Vagina (tissue), 2 donors: ENCODE measurements around the gene TBL1Y. TPM values are rescaled to one million over a fixed set of nuclear protein-coding genes. Genes with fewer than 3 reads are reported as not detected.

Experiments
- DNase-seq, 2 donors: peaks; one replicate each; pipeline ENCODE4 v3.0.0-alpha.2; 2017; ENCODE audit errors: extremely low spot score in 2 of 2
- H3K27ac ChIP-seq: fragments of 200-600 bp; sonication (generic); one replicate; pipeline ENCODE4 v1.5.1; 2019
- H3K27me3 ChIP-seq: fragments of 200-600 bp; sonication (generic); one replicate; pipeline ENCODE4 v1.5.1; 2019
- H3K36me3 ChIP-seq, 2 donors: fragments of 200-600 bp; sonication (generic); one replicate each; pipeline ENCODE4 v1.5.1; 2017 to 2019
- H3K4me1 ChIP-seq: fragments of 200-600 bp; sonication (generic); one replicate; pipeline ENCODE4 v1.5.1; 2019
- H3K4me3 ChIP-seq, 2 donors: fragments of 200-600 bp; sonication (generic); 1 replicate in 1 of 2; 2 replicates in 1 of 2; pipeline ENCODE4 v1.5.1; 2016 to 2019
- H3K9me3 ChIP-seq: fragments of 200-600 bp; sonication (generic); one replicate; pipeline ENCODE4 v1.5.1; 2019
- POLR2A ChIP-seq, 2 donors: fragments of 450-650 bp; IDR thresholded peaks; one replicate each; pipeline ENCODE4 v1.6.1; 2017; ENCODE audit warnings: antibody characterized with exemption in 2 of 2, mild to moderate bottlenecking in 2 of 2, moderate library complexity in 2 of 2
- POLR2AphosphoS5 ChIP-seq, 2 donors: sonication (generic); formaldehyde crosslinking; IDR thresholded peaks; one replicate each; pipeline ENCODE4 v1.9.0; 2017; ENCODE audit warnings: antibody characterized with exemption in 2 of 2, mild to moderate bottlenecking in 2 of 2, low read depth in 1 of 2; ENCODE audit not compliant: insufficient read depth in 1 of 2
- intact Hi-C: fragments of 100-400 bp; cut with DNase I; formaldehyde crosslinking; loops from one replicate; pipeline ENCODE4 v1.15.1; 2023
- total RNA-seq: library from RNA; depleted of rRNA; stranded (reverse); fragments of >200 nt; gene quantifications from one replicate; pipeline ENCODE4 v1.2.3, GENCODE V29; 2016
- TF ChIP-seq, protein P1 (sequence below), 3 experiments: fragments of 450-650 bp in 2 of 3; fragments of 200-600 bp in 1 of 3; sonication (generic) in 1 of 3; IDR thresholded peaks; one replicate each; pipeline ENCODE4 v1.5.1; 2017 to 2019; ENCODE audit warnings: antibody characterized with exemption in 3 of 3, mild to moderate bottlenecking in 2 of 3, moderate library complexity in 2 of 3

Gene TBL1Y
- total RNA-seq, 1 donor from 2014 or later: not detected

- Histone ChIP-seq H3K4me1 (no peaks in the 10 kb centered on the region), H3K36me3 (no peaks in the 10 kb centered on the region), H3K27me3 (no peaks in the 10 kb centered on the region), H3K9me3 (no peaks in the 10 kb centered on the region), H3K4me3 (no peak overlapping the region), H3K27ac (no peak overlapping the region)
- TF ChIP-seq, protein P1, sequence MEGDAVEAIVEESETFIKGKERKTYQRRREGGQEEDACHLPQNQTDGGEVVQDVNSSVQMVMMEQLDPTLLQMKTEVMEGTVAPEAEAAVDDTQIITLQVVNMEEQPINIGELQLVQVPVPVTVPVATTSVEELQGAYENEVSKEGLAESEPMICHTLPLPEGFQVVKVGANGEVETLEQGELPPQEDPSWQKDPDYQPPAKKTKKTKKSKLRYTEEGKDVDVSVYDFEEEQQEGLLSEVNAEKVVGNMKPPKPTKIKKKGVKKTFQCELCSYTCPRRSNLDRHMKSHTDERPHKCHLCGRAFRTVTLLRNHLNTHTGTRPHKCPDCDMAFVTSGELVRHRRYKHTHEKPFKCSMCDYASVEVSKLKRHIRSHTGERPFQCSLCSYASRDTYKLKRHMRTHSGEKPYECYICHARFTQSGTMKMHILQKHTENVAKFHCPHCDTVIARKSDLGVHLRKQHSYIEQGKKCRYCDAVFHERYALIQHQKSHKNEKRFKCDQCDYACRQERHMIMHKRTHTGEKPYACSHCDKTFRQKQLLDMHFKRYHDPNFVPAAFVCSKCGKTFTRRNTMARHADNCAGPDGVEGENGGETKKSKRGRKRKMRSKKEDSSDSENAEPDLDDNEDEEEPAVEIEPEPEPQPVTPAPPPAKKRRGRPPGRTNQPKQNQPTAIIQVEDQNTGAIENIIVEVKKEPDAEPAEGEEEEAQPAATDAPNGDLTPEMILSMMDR (IDR thresholded peaks at IDR 0.05): no peak
- TF ChIP-seq POLR2AphosphoS5 (IDR thresholded peaks at IDR 0.05; ENCODE audit: insufficient read depth in 1 of 2, low read depth in 1 of 2) (no peak), POLR2A (IDR thresholded peaks at IDR 0.05) (no peak)
- no peak for DNase-seq
- intact Hi-C loops: no loop called here
Observed at GRCh38 chrY:7097021-7097420, 186.5 kb downstream of the TBL1Y start.

- TF ChIP-seq, protein P1 (IDR thresholded peaks at IDR 0.05): no peak
- TF ChIP-seq POLR2A (IDR thresholded peaks at IDR 0.05) (no peak), POLR2AphosphoS5 (IDR thresholded peaks at IDR 0.05; ENCODE audit: insufficient read depth in 1 of 2, low read depth in 1 of 2) (no peak)
- intact Hi-C loops: no loop called here
- Histone ChIP-seq H3K36me3 (no peaks in the 10 kb centered on the region), H3K27me3 (no peaks in the 10 kb centered on the region), H3K4me3 (no peak overlapping the region), H3K4me1 (no peaks in the 10 kb centered on the region), H3K9me3 (no peaks in the 10 kb centered on the region), H3K27ac (no peak overlapping the region)
- DNase-seq: no peak
Observed at GRCh38 chrY:7099742-7100141, 189.2 kb downstream of the TBL1Y start.

GRCh38 chrY:7102680-7103079 lies 192.2 kb downstream of the TBL1Y start:
- DNase-seq: no peak
- intact Hi-C loops: no loop called here
- Histone ChIP-seq H3K36me3 (no peaks in the 10 kb centered on the region), H3K27me3 (no peaks in the 10 kb centered on the region), H3K9me3 (no peaks in the 10 kb centered on the region), H3K4me1 (no peaks in the 10 kb centered on the region), H3K4me3 (no peak overlapping the region), H3K27ac (no peak overlapping the region)
- TF ChIP-seq, protein P1 (IDR thresholded peaks at IDR 0.05): no peak
- TF ChIP-seq POLR2A (IDR thresholded peaks at IDR 0.05) (no peak), POLR2AphosphoS5 (IDR thresholded peaks at IDR 0.05; ENCODE audit: insufficient read depth in 1 of 2, low read depth in 1 of 2) (no peak)

DNA sequence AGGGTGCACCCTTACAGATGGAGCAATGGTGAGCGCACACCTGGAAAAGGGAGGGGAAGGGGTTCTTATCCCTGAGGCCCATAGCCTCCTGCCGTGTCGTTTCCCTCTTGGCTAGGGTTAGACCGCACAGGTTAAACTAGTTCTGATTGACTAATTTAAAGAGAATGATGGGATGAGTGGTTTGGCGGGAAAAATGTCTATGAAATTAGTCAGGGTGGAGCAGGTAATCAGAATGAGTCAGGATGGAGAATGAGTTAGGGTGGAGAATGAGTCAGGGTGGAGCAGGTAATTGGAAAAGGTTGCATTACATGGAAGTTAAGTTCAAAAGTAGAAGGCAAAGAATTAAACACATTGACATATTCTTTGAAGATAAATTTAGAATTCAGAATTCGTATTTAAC lies 196.7 kb downstream of the TBL1Y start:
- TF ChIP-seq, protein P1 (IDR thresholded peaks at IDR 0.05): no peak
- TF ChIP-seq POLR2AphosphoS5 (IDR thresholded peaks at IDR 0.05; ENCODE audit: insufficient read depth in 1 of 2, low read depth in 1 of 2) (no peak), POLR2A (IDR thresholded peaks at IDR 0.05) (no peak)
- Histone ChIP-seq H3K36me3 (no peaks in the 10 kb centered on the region), H3K27ac (no peak overlapping the region), H3K9me3 (no peaks in the 10 kb centered on the region), H3K4me3 (no peak overlapping the region), H3K27me3 (no peaks in the 10 kb centered on the region), H3K4me1 (no peaks in the 10 kb centered on the region)
- intact Hi-C loops: no loop called here
- no peak for DNase-seq

GRCh38 chrY:7110086-7110485 lies 199.6 kb downstream of the TBL1Y start:
- H3K36me3 ChIP-seq: no peaks in the 10 kb centered on the region
- DNase-seq: no peak
- H3K27me3 ChIP-seq: no peaks in the 10 kb centered on the region
- H3K4me3 ChIP-seq: no peak overlapping the region
- TF ChIP-seq POLR2A (IDR thresholded peaks at IDR 0.05) (no peak), POLR2AphosphoS5 (IDR thresholded peaks at IDR 0.05; ENCODE audit: insufficient read depth in 1 of 2, low read depth in 1 of 2) (no peak)
- TF ChIP-seq, protein P1 (IDR thresholded peaks at IDR 0.05): no peak
- no peak overlapping the region for H3K27ac ChIP-seq
- H3K9me3 ChIP-seq: no peaks in the 10 kb centered on the region
- H3K4me1 ChIP-seq: no peaks in the 10 kb centered on the region
- intact Hi-C loops: no loop called here
